ENCODE data around the gene C8G. TPM values are rescaled to one million over a fixed set of nuclear protein-coding genes. Genes with fewer than 3 reads are reported as not detected.

C8G gene
- total RNA-seq, 1 donor from 2014 or later, result not detected

GRCh38 chr9:136964833-136965422 is 19.9 kb downstream of the C8G start:
- H3K36me3 ChIP-seq (ENCODE audit: control insufficient read depth in 3 of 3, insufficient read depth in 3 of 3, low read length in 3 of 3), result no peaks in the 10 kb centered on the region
- H3K27me3 ChIP-seq (ENCODE audit: control insufficient read depth in 3 of 3, insufficient read depth in 3 of 3, low read length in 3 of 3), result peaks cover 7 to 13% (median 8%) of the 10 kb centered on the region in 3 donors
- H3K4me1 ChIP-seq (ENCODE audit: control insufficient read depth in 3 of 3, insufficient read depth in 3 of 3, low read length in 3 of 3), result peaks cover 3 to 10% (median 9%) of the 10 kb centered on the region in 3 donors
- H3K9ac ChIP-seq (ENCODE audit: low read depth in 1 of 3, low read length in 3 of 3), result no peak overlapping the region
- H3K27ac ChIP-seq (ENCODE audit: low read depth, low read length), result no peak overlapping the region
- no peaks in the 10 kb centered on the region for H3K9me3 ChIP-seq (ENCODE audit: control insufficient read depth in 3 of 3, low read length in 3 of 3)
- H3K4me3 ChIP-seq (ENCODE audit: low read length in 3 of 3), result no peak overlapping the region

DNA sequence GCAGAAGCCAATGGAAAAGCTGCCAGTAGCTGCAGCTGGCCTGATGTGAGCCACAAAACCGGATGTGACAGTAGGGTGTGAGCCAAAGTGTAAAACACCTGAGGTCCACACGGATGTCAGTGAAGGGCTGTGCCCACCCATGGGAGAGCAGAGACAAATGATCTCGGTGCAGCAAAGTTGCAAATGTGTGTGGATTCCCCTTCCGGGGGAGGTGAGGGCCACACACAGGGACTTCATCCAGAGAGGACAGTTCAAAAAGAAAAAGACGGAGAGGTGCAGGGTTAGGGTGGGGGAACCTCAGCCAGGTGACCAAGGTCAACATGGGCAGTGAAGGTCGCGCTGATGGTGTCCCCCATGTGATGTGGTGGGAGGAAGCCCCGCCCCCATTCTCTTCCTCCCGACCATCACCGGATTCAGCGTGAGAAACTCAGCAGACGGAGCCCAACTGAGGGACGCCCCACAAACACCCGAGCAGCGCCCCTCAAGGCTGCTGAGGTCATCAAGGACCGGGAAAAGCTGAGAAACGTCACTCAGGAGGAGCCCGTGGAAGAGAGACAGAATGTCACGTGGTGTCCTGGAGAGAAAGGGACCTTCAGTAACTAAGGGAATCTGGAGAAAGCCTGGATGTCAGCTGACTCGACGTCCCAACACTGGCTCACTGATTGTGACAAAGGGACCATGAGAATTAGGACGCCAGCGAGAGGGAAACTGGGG is 20.9 kb downstream of the C8G start:
- no peak overlapping the region for H3K27ac ChIP-seq (ENCODE audit: low read depth, low read length)
- H3K9me3 ChIP-seq (ENCODE audit: control insufficient read depth in 3 of 3, low read length in 3 of 3), result no peaks in the 10 kb centered on the region
- no peak overlapping the region for H3K9ac ChIP-seq (ENCODE audit: low read depth in 1 of 3, low read length in 3 of 3)
- no peaks in the 10 kb centered on the region for H3K36me3 ChIP-seq (ENCODE audit: control insufficient read depth in 3 of 3, insufficient read depth in 3 of 3, low read length in 3 of 3)
- peaks cover 7 to 14% (median 13%) of the 10 kb centered on the region in 3 donors for H3K27me3 ChIP-seq (ENCODE audit: control insufficient read depth in 3 of 3, insufficient read depth in 3 of 3, low read length in 3 of 3)
- peaks cover 2 to 10% (median 9%) of the 10 kb centered on the region in 3 donors for H3K4me1 ChIP-seq (ENCODE audit: control insufficient read depth in 3 of 3, insufficient read depth in 3 of 3, low read length in 3 of 3)
- no peak overlapping the region for H3K4me3 ChIP-seq (ENCODE audit: low read length in 3 of 3)

GRCh38 chr9:136968333-136969127 is 23.5 kb downstream of the C8G start:
- H3K27me3 ChIP-seq (ENCODE audit: control insufficient read depth in 3 of 3, insufficient read depth in 3 of 3, low read length in 3 of 3), result peaks cover 7 to 14% (median 9%) of the 10 kb centered on the region in 3 donors
- no peak overlapping the region for H3K27ac ChIP-seq (ENCODE audit: low read depth, low read length)
- no peak overlapping the region for H3K4me3 ChIP-seq (ENCODE audit: low read length in 3 of 3)
- peaks cover 0 to 5% (median under 1%) of the 10 kb centered on the region in 3 donors for H3K4me1 ChIP-seq (ENCODE audit: control insufficient read depth in 3 of 3, insufficient read depth in 3 of 3, low read length in 3 of 3)
- H3K9me3 ChIP-seq (ENCODE audit: control insufficient read depth in 3 of 3, low read length in 3 of 3), result no peaks in the 10 kb centered on the region
- no peak overlapping the region for H3K9ac ChIP-seq (ENCODE audit: low read depth in 1 of 3, low read length in 3 of 3)
- H3K36me3 ChIP-seq (ENCODE audit: control insufficient read depth in 3 of 3, insufficient read depth in 3 of 3, low read length in 3 of 3), result no peaks in the 10 kb centered on the region

DNA sequence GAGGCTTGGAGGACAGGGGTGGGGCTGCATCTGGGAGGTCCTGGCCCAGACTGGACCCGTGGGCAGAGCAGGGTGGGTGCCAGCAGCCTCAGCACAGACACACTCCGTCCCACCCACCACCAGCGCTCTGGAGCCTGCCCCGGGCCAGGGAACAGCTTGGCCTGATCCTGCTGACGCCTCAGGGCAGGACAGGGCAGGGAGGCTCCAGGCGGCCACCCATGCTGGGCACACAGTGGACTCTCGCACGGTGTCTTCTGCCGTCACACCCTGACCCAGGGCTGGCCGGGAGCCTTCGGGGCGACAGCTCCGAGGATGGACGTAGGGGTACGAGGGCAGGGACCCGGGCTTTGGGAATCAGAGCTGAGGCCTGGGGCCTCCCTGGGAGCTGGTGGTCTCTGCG is 24.1 kb downstream of the C8G start:
- Histone ChIP-seq H3K4me1 (ENCODE audit: control insufficient read depth in 3 of 3, insufficient read depth in 3 of 3, low read length in 3 of 3) (peaks cover 0 to 3% (median 0%) of the 10 kb centered on the region in 3 donors), H3K27ac (ENCODE audit: low read depth, low read length) (no peak overlapping the region), H3K27me3 (ENCODE audit: control insufficient read depth in 3 of 3, insufficient read depth in 3 of 3, low read length in 3 of 3) (peaks cover 7 to 14% (median 9%) of the 10 kb centered on the region in 3 donors), H3K4me3 (ENCODE audit: low read length in 3 of 3) (no peak overlapping the region), H3K36me3 (ENCODE audit: control insufficient read depth in 3 of 3, insufficient read depth in 3 of 3, low read length in 3 of 3) (no peaks in the 10 kb centered on the region), H3K9ac (ENCODE audit: low read depth in 1 of 3, low read length in 3 of 3) (no peak overlapping the region), H3K9me3 (ENCODE audit: control insufficient read depth in 3 of 3, low read length in 3 of 3) (no peaks in the 10 kb centered on the region)

- no peak overlapping the region for H3K27ac ChIP-seq (ENCODE audit: low read depth, low read length)
- no peak overlapping the region for H3K9ac ChIP-seq (ENCODE audit: low read depth in 1 of 3, low read length in 3 of 3)
- peaks cover 7 to 14% (median 9%) of the 10 kb centered on the region in 3 donors for H3K27me3 ChIP-seq (ENCODE audit: control insufficient read depth in 3 of 3, insufficient read depth in 3 of 3, low read length in 3 of 3)
- no peak overlapping the region for H3K4me3 ChIP-seq (ENCODE audit: low read length in 3 of 3)
- H3K4me1 ChIP-seq (ENCODE audit: control insufficient read depth in 3 of 3, insufficient read depth in 3 of 3, low read length in 3 of 3), result peaks cover 0 to 2% (median 0%) of the 10 kb centered on the region in 3 donors
- H3K9me3 ChIP-seq (ENCODE audit: control insufficient read depth in 3 of 3, low read length in 3 of 3), result no peaks in the 10 kb centered on the region
- H3K36me3 ChIP-seq (ENCODE audit: control insufficient read depth in 3 of 3, insufficient read depth in 3 of 3, low read length in 3 of 3), result no peaks in the 10 kb centered on the region
Measured at GRCh38 chr9:136969774-136970173, 24.7 kb downstream of the C8G start.

- no peaks in the 10 kb centered on the region for H3K36me3 ChIP-seq (ENCODE audit: control insufficient read depth in 3 of 3, insufficient read depth in 3 of 3, low read length in 3 of 3)
- H3K27ac ChIP-seq (ENCODE audit: low read depth, low read length), result no peak overlapping the region
- H3K9ac ChIP-seq (ENCODE audit: low read depth in 1 of 3, low read length in 3 of 3), result no peak overlapping the region
- peaks cover 0 to 7% (median 2%) of the 10 kb centered on the region in 3 donors for H3K4me1 ChIP-seq (ENCODE audit: control insufficient read depth in 3 of 3, insufficient read depth in 3 of 3, low read length in 3 of 3)
- peaks cover 7 to 14% (median 9%) of the 10 kb centered on the region in 3 donors for H3K27me3 ChIP-seq (ENCODE audit: control insufficient read depth in 3 of 3, insufficient read depth in 3 of 3, low read length in 3 of 3)
- no peaks in the 10 kb centered on the region for H3K9me3 ChIP-seq (ENCODE audit: control insufficient read depth in 3 of 3, low read length in 3 of 3)
- no peak overlapping the region for H3K4me3 ChIP-seq (ENCODE audit: low read length in 3 of 3)
Measured at GRCh38 chr9:136970361-136970760, 25.3 kb downstream of the C8G start.

GRCh38 chr9:136971746-136972145 is 26.7 kb downstream of the C8G start:
- H3K27ac ChIP-seq (ENCODE audit: low read depth, low read length), result no peak overlapping the region
- H3K9me3 ChIP-seq (ENCODE audit: control insufficient read depth in 3 of 3, low read length in 3 of 3), result no peaks in the 10 kb centered on the region
- peaks cover 0 to 6% (median 0%) of the 10 kb centered on the region in 3 donors for H3K27me3 ChIP-seq (ENCODE audit: control insufficient read depth in 3 of 3, insufficient read depth in 3 of 3, low read length in 3 of 3)
- no peaks in the 10 kb centered on the region for H3K36me3 ChIP-seq (ENCODE audit: control insufficient read depth in 3 of 3, insufficient read depth in 3 of 3, low read length in 3 of 3)
- H3K9ac ChIP-seq (ENCODE audit: low read depth in 1 of 3, low read length in 3 of 3), result no peak overlapping the region
- no peak overlapping the region for H3K4me3 ChIP-seq (ENCODE audit: low read length in 3 of 3)
- H3K4me1 ChIP-seq (ENCODE audit: control insufficient read depth in 3 of 3, insufficient read depth in 3 of 3, low read length in 3 of 3), result peaks cover 0 to 15% (median 14%) of the 10 kb centered on the region in 3 donors

- no peaks in the 10 kb centered on the region for H3K9me3 ChIP-seq (ENCODE audit: control insufficient read depth in 3 of 3, low read length in 3 of 3)
Measured at GRCh38 chr9:136972335-136972734, 27.3 kb downstream of the C8G start.

GRCh38 chr9:136972743-136973142 is 27.7 kb downstream of the C8G start:
- no peaks in the 10 kb centered on the region for H3K9me3 ChIP-seq (ENCODE audit: control insufficient read depth in 3 of 3, low read length in 3 of 3)
- peaks cover 2 to 24% (median 21%) of the 10 kb centered on the region in 3 donors for H3K4me1 ChIP-seq (ENCODE audit: control insufficient read depth in 3 of 3, insufficient read depth in 3 of 3, low read length in 3 of 3)
- no peaks in the 10 kb centered on the region for H3K36me3 ChIP-seq (ENCODE audit: control insufficient read depth in 3 of 3, insufficient read depth in 3 of 3, low read length in 3 of 3)
- H3K9ac ChIP-seq (ENCODE audit: low read depth in 1 of 3, low read length in 3 of 3), result no peak overlapping the region
- H3K4me3 ChIP-seq (ENCODE audit: low read length in 3 of 3), result no peak overlapping the region
- peaks cover 0 to 8% (median 6%) of the 10 kb centered on the region in 3 donors for H3K27me3 ChIP-seq (ENCODE audit: control insufficient read depth in 3 of 3, insufficient read depth in 3 of 3, low read length in 3 of 3)
- H3K27ac ChIP-seq (ENCODE audit: low read depth, low read length), result no peak overlapping the region

More at GRCh38 chr9:136972335-136972734, 27.3 kb downstream of the C8G start:
- Histone ChIP-seq H3K36me3 (ENCODE audit: control insufficient read depth in 3 of 3, insufficient read depth in 3 of 3, low read length in 3 of 3) (no peaks in the 10 kb centered on the region), H3K4me1 (ENCODE audit: control insufficient read depth in 3 of 3, insufficient read depth in 3 of 3, low read length in 3 of 3) (peaks cover under 1 to 20% (median 18%) of the 10 kb centered on the region in 3 donors), H3K4me3 (ENCODE audit: low read length in 3 of 3) (no peak overlapping the region), H3K9ac (ENCODE audit: low read depth in 1 of 3, low read length in 3 of 3) (no peak overlapping the region), H3K27ac (ENCODE audit: low read depth, low read length) (no peak overlapping the region), H3K27me3 (ENCODE audit: control insufficient read depth in 3 of 3, insufficient read depth in 3 of 3, low read length in 3 of 3) (peaks cover 0 to 6% (median 6%) of the 10 kb centered on the region in 3 donors)
